Measurements from ENCODE around the gene PSMD12.
"Not testable (repeated sequence)": the region's sequence is repeated elsewhere in the genome, so short reads cannot be mapped to it uniquely, and the experiment has no call there.

PSMD12 gene

GRCh38 chr17:67315865-67316264 lies 50.5 kb downstream of the PSMD12 start:
- Histone ChIP-seq H3K4me1 (ENCODE audit: control insufficient read depth, insufficient read depth, low read length, poor library complexity, severe bottlenecking) (no peaks in the 10 kb centered on the region), H3K4me3 (ENCODE audit: insufficient read depth, low read depth, low read length, poor library complexity, severe bottlenecking) (no peak overlapping the region), H3K9me3 (ENCODE audit: control insufficient read depth, low read length) (no peaks in the 10 kb centered on the region), H3K36me3 (ENCODE audit: control insufficient read depth, insufficient read depth, low read length) (no peaks in the 10 kb centered on the region), H3K27me3 (replicated peaks; ENCODE audit: control insufficient read depth, insufficient read depth, low read length, poor library complexity, severe bottlenecking) (no peaks in the 10 kb centered on the region), H3K27ac (ENCODE audit: insufficient read depth, low read length, poor library complexity, severe bottlenecking) (no peak overlapping the region)
- DNase-seq, result no peak

GRCh38 chr17:67312265-67312664 lies 54.1 kb downstream of the PSMD12 start:
- Histone ChIP-seq H3K4me3 (ENCODE audit: insufficient read depth, low read depth, low read length, poor library complexity, severe bottlenecking) (no peak overlapping the region), H3K36me3 (ENCODE audit: control insufficient read depth, insufficient read depth, low read length) (no peaks in the 10 kb centered on the region), H3K27me3 (replicated peaks; ENCODE audit: control insufficient read depth, insufficient read depth, low read length, poor library complexity, severe bottlenecking) (no peaks in the 10 kb centered on the region), H3K27ac (ENCODE audit: insufficient read depth, low read length, poor library complexity, severe bottlenecking) (no peak overlapping the region), H3K4me1 (ENCODE audit: control insufficient read depth, insufficient read depth, low read length, poor library complexity, severe bottlenecking) (no peaks in the 10 kb centered on the region), H3K9me3 (ENCODE audit: control insufficient read depth, low read length) (no peaks in the 10 kb centered on the region)
- no peak for DNase-seq

GRCh38 chr17:67311575-67311974 lies 54.8 kb downstream of the PSMD12 start:
- Histone ChIP-seq H3K9me3 (ENCODE audit: control insufficient read depth, low read length) (no peaks in the 10 kb centered on the region), H3K4me3 (ENCODE audit: insufficient read depth, low read depth, low read length, poor library complexity, severe bottlenecking) (no peak overlapping the region), H3K27me3 (replicated peaks; ENCODE audit: control insufficient read depth, insufficient read depth, low read length, poor library complexity, severe bottlenecking) (no peaks in the 10 kb centered on the region), H3K27ac (ENCODE audit: insufficient read depth, low read length, poor library complexity, severe bottlenecking) (no peak overlapping the region), H3K36me3 (ENCODE audit: control insufficient read depth, insufficient read depth, low read length) (no peaks in the 10 kb centered on the region), H3K4me1 (ENCODE audit: control insufficient read depth, insufficient read depth, low read length, poor library complexity, severe bottlenecking) (no peaks in the 10 kb centered on the region)
- DNase-seq, result no peak

GRCh38 chr17:67310406-67310805 lies 56.0 kb downstream of the PSMD12 start:
- Histone ChIP-seq H3K9me3 (ENCODE audit: control insufficient read depth, low read length) (no peaks in the 10 kb centered on the region), H3K27me3 (replicated peaks; ENCODE audit: control insufficient read depth, insufficient read depth, low read length, poor library complexity, severe bottlenecking) (no peaks in the 10 kb centered on the region), H3K4me3 (ENCODE audit: insufficient read depth, low read depth, low read length, poor library complexity, severe bottlenecking) (no peak overlapping the region), H3K27ac (ENCODE audit: insufficient read depth, low read length, poor library complexity, severe bottlenecking) (no peak overlapping the region), H3K36me3 (ENCODE audit: control insufficient read depth, insufficient read depth, low read length) (no peaks in the 10 kb centered on the region), H3K4me1 (ENCODE audit: control insufficient read depth, insufficient read depth, low read length, poor library complexity, severe bottlenecking) (no peaks in the 10 kb centered on the region)
- no peak for DNase-seq

GRCh38 chr17:67305446-67306235 lies 60.7 kb downstream of the PSMD12 start:
- not testable (repeated sequence) for H3K36me3 ChIP-seq (ENCODE audit: control insufficient read depth, insufficient read depth, low read length); H3K9me3 ChIP-seq (ENCODE audit: control insufficient read depth, low read length); H3K27me3 ChIP-seq (replicated peaks; ENCODE audit: control insufficient read depth, insufficient read depth, low read length, poor library complexity, severe bottlenecking); H3K4me1 ChIP-seq (ENCODE audit: control insufficient read depth, insufficient read depth, low read length, poor library complexity, severe bottlenecking); H3K27ac ChIP-seq (ENCODE audit: insufficient read depth, low read length, poor library complexity, severe bottlenecking); H3K4me3 ChIP-seq (ENCODE audit: insufficient read depth, low read depth, low read length, poor library complexity, severe bottlenecking); DNase-seq

GRCh38 chr17:67297454-67297960 lies 68.9 kb downstream of the PSMD12 start:
- H3K9me3 ChIP-seq (ENCODE audit: control insufficient read depth, low read length), result no peaks in the 10 kb centered on the region
- no peaks in the 10 kb centered on the region for H3K36me3 ChIP-seq (ENCODE audit: control insufficient read depth, insufficient read depth, low read length)
- H3K27me3 ChIP-seq (replicated peaks; ENCODE audit: control insufficient read depth, insufficient read depth, low read length, poor library complexity, severe bottlenecking), result no peaks in the 10 kb centered on the region
- no peaks in the 10 kb centered on the region for H3K4me1 ChIP-seq (ENCODE audit: control insufficient read depth, insufficient read depth, low read length, poor library complexity, severe bottlenecking)
- H3K4me3 ChIP-seq (ENCODE audit: insufficient read depth, low read depth, low read length, poor library complexity, severe bottlenecking), result no peak overlapping the region
- DNase-seq, result no peak
- no peak overlapping the region for H3K27ac ChIP-seq (ENCODE audit: insufficient read depth, low read length, poor library complexity, severe bottlenecking)

- Histone ChIP-seq H3K4me3 (ENCODE audit: insufficient read depth, low read depth, low read length, poor library complexity, severe bottlenecking) (no peak overlapping the region), H3K36me3 (ENCODE audit: control insufficient read depth, insufficient read depth, low read length) (no peaks in the 10 kb centered on the region), H3K9me3 (ENCODE audit: control insufficient read depth, low read length) (no peaks in the 10 kb centered on the region), H3K4me1 (ENCODE audit: control insufficient read depth, insufficient read depth, low read length, poor library complexity, severe bottlenecking) (no peaks in the 10 kb centered on the region), H3K27ac (ENCODE audit: insufficient read depth, low read length, poor library complexity, severe bottlenecking) (no peak overlapping the region), H3K27me3 (replicated peaks; ENCODE audit: control insufficient read depth, insufficient read depth, low read length, poor library complexity, severe bottlenecking) (no peaks in the 10 kb centered on the region)
- DNase-seq, result no peak
Observed at GRCh38 chr17:67294451-67295199, 71.8 kb downstream of the PSMD12 start.

GRCh38 chr17:67293251-67294203 lies 72.8 kb downstream of the PSMD12 start:
- Histone ChIP-seq H3K9me3 (ENCODE audit: control insufficient read depth, low read length) (no peaks in the 10 kb centered on the region), H3K27me3 (replicated peaks; ENCODE audit: control insufficient read depth, insufficient read depth, low read length, poor library complexity, severe bottlenecking) (no peaks in the 10 kb centered on the region), H3K4me3 (ENCODE audit: insufficient read depth, low read depth, low read length, poor library complexity, severe bottlenecking) (no peak overlapping the region), H3K4me1 (ENCODE audit: control insufficient read depth, insufficient read depth, low read length, poor library complexity, severe bottlenecking) (no peaks in the 10 kb centered on the region), H3K27ac (ENCODE audit: insufficient read depth, low read length, poor library complexity, severe bottlenecking) (no peak overlapping the region), H3K36me3 (ENCODE audit: control insufficient read depth, insufficient read depth, low read length) (no peaks in the 10 kb centered on the region)
- DNase-seq, result peak; percentile 43 to 58 (median 45)

- Histone ChIP-seq H3K4me1 (ENCODE audit: control insufficient read depth, insufficient read depth, low read length, poor library complexity, severe bottlenecking) (no peaks in the 10 kb centered on the region), H3K4me3 (ENCODE audit: insufficient read depth, low read depth, low read length, poor library complexity, severe bottlenecking) (no peak overlapping the region), H3K9me3 (ENCODE audit: control insufficient read depth, low read length) (no peaks in the 10 kb centered on the region), H3K36me3 (ENCODE audit: control insufficient read depth, insufficient read depth, low read length) (no peaks in the 10 kb centered on the region), H3K27me3 (replicated peaks; ENCODE audit: control insufficient read depth, insufficient read depth, low read length, poor library complexity, severe bottlenecking) (no peaks in the 10 kb centered on the region), H3K27ac (ENCODE audit: insufficient read depth, low read length, poor library complexity, severe bottlenecking) (no peak overlapping the region)
- no peak for DNase-seq
Observed at GRCh38 chr17:67290711-67291291, 75.6 kb downstream of the PSMD12 start.
